ENCODE data around the gene TBL1XR1.

The TBL1XR1 gene

GRCh38 chr3:177106184-177106583 lies 91.1 kb downstream of the TBL1XR1 start:
- no peak for DNase-seq

- no peak for DNase-seq
These were observed 91.7 kb downstream of the TBL1XR1 start for GRCh38 chr3:177105623-177106022.

- DNase-seq, result no peak
These were observed 92.8 kb downstream of the TBL1XR1 start for GRCh38 chr3:177104299-177104992.

GRCh38 chr3:177102553-177102952 lies 94.7 kb downstream of the TBL1XR1 start:
- no peak for DNase-seq

- DNase-seq, result no peak
These were observed 98.7 kb downstream of the TBL1XR1 start for GRCh38 chr3:177098551-177098950.

- DNase-seq, result no peak
These were observed 100.7 kb downstream of the TBL1XR1 start for GRCh38 chr3:177096615-177097014.

- no peak for DNase-seq
These were observed 103.3 kb downstream of the TBL1XR1 start for GRCh38 chr3:177093966-177094365.

GRCh38 chr3:177089901-177090300 lies 107.4 kb downstream of the TBL1XR1 start:
- no peak for DNase-seq

- no peak for DNase-seq
These were observed 108.2 kb downstream of the TBL1XR1 start for GRCh38 chr3:177089110-177089509.

- no peak for DNase-seq
These were observed 111.5 kb downstream of the TBL1XR1 start for GRCh38 chr3:177085794-177086193.

GRCh38 chr3:177084616-177085015 lies 112.7 kb downstream of the TBL1XR1 start:
- no peak for DNase-seq

- no peak for DNase-seq
These were observed 117.2 kb downstream of the TBL1XR1 start for GRCh38 chr3:177080122-177080521.

- no peak for DNase-seq
These were observed 117.6 kb downstream of the TBL1XR1 start for GRCh38 chr3:177079684-177080083.

- DNase-seq, result no peak
These were observed 125.7 kb downstream of the TBL1XR1 start for GRCh38 chr3:177071496-177072156.

GRCh38 chr3:177069514-177070329 lies 127.6 kb downstream of the TBL1XR1 start:
- no peak for DNase-seq

- DNase-seq, result no peak
These were observed 128.3 kb downstream of the TBL1XR1 start for GRCh38 chr3:177068967-177069366.

- DNase-seq, result no peak
These were observed 131.2 kb downstream of the TBL1XR1 start for GRCh38 chr3:177066068-177066467.

GRCh38 chr3:177065285-177066033 lies 131.8 kb downstream of the TBL1XR1 start:
- no peak for DNase-seq

GRCh38 chr3:177062052-177062732 lies 135.1 kb downstream of the TBL1XR1 start:
- no peak for DNase-seq

GRCh38 chr3:177061369-177061768 lies 135.9 kb downstream of the TBL1XR1 start:
- DNase-seq, result no peak

GRCh38 chr3:177060492-177060891 lies 136.8 kb downstream of the TBL1XR1 start:
- no peak for DNase-seq

- no peak for DNase-seq
These were observed 138.6 kb downstream of the TBL1XR1 start for GRCh38 chr3:177058648-177059047.

Measured in activated gamma-delta T cell treated with Interleukin-2 at 50 U/mL for 16 hours (primary cell).